ENCODE measurements around the gene PLA2G4A. TPM values are rescaled to one million over a fixed set of nuclear protein-coding genes. Genes with fewer than 3 reads are reported as not detected.

PLA2G4A gene
- total RNA-seq, 4 donors from 2014 or later, result 11.0 to 13.8 (median 11.6) TPM

- DNase-seq (ENCODE audit: low spot score in 2 of 2), result no peak
- 72% methylated on average over 4 of the region's 4 CpGs for WGBS
Observed at GRCh38 chr1:187033693-187034390, 205.1 kb downstream of the PLA2G4A start.

GRCh38 chr1:187034501-187034900 lies 205.8 kb downstream of the PLA2G4A start:
- no peaks in the 10 kb centered on the region for H3K4me1 ChIP-seq
- no peak overlapping the region for H3K4me3 ChIP-seq
- no peak for TF ChIP-seq POLR2AphosphoS5 (IDR thresholded peaks at IDR 0.05)
- TF ChIP-seq CTCF (IDR thresholded peaks at IDR 0.05), result no peak
- no peak for TF ChIP-seq POLR2A (IDR thresholded peaks at IDR 0.05)
- no peak for TF ChIP-seq EP300 (IDR thresholded peaks at IDR 0.05)
- H3K9me3 ChIP-seq, result peaks cover 5% of the 10 kb centered on the region
- DNase-seq (ENCODE audit: low spot score in 2 of 2), result no peak
- no peaks in the 10 kb centered on the region for H3K27me3 ChIP-seq
- H3K36me3 ChIP-seq, result no peaks in the 10 kb centered on the region
- no peak overlapping the region for H3K27ac ChIP-seq

More at GRCh38 chr1:187033693-187034390, 205.1 kb downstream of the PLA2G4A start:
- no peak overlapping the region for H3K27ac ChIP-seq
- H3K4me1 ChIP-seq, result no peaks in the 10 kb centered on the region
- no peak overlapping the region for H3K4me3 ChIP-seq
- no peaks in the 10 kb centered on the region for H3K27me3 ChIP-seq
- TF ChIP-seq POLR2A (IDR thresholded peaks at IDR 0.05) (no peak), CTCF (IDR thresholded peaks at IDR 0.05) (no peak), EP300 (IDR thresholded peaks at IDR 0.05) (no peak), POLR2AphosphoS5 (IDR thresholded peaks at IDR 0.05) (no peak)
- H3K9me3 ChIP-seq, result peaks cover 8% of the 10 kb centered on the region
- no peaks in the 10 kb centered on the region for H3K36me3 ChIP-seq

- Histone ChIP-seq H3K27me3 (no peaks in the 10 kb centered on the region), H3K27ac (no peak overlapping the region), H3K36me3 (no peaks in the 10 kb centered on the region), H3K4me3 (no peak overlapping the region), H3K4me1 (no peaks in the 10 kb centered on the region), H3K9me3 (no peaks in the 10 kb centered on the region)
- 62% methylated on average over 1 of the region's 1 CpG for WGBS
- TF ChIP-seq EP300 (IDR thresholded peaks at IDR 0.05) (no peak), CTCF (IDR thresholded peaks at IDR 0.05) (no peak), POLR2AphosphoS5 (IDR thresholded peaks at IDR 0.05) (no peak), POLR2A (IDR thresholded peaks at IDR 0.05) (no peak)
- no peak for DNase-seq (ENCODE audit: low spot score in 2 of 2)
Observed at GRCh38 chr1:187037973-187038553, 209.3 kb downstream of the PLA2G4A start.

Other genes with a start within 250 kb of the PLA2G4A start
- gene PTGS2, start 148.5 kb upstream of the PLA2G4A start, total RNA-seq, result 10 to 100 TPM in 1 of 4 donors, 1 to 10 TPM in 3; 5.7 to 14.7 (median 6.6) TPM

All from suprapubic skin (tissue), 4 donors.